Fibroblast of skin of left quadriceps (primary cell): ENCODE measurements around the gene UNC93B1.
A peak's percentile ranks its signal among the peaks of the same experiment; 100 is the strongest.

Source experiments
- DNase-seq, 2 experiments: peaks; one replicate each; pipeline ENCODE4 v3.0.0-alpha.2; 2013; ENCODE audit warnings: low read depth in 2 of 2

The UNC93B1 gene

DNA sequence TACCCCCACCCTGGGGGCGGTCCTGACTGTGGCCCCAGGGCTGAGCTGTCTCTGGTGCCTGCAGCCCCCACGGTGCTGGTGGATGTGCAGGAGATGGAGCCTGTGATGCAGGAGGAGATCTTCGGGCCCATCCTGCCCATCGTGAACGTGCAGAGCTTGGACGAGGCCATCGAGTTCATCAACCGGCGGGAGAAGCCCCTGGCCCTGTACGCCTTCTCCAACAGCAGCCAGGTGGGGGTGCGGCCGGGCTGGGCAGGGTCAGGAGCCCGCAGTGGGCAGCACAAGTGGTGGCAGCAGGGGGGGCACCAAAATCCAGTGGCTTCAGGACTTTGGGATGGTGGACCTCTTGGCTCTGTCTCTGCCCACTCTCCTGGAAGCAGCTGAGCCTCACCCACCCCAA lies 18.6 kb upstream of the UNC93B1 start:
- no peak for DNase-seq

DNA sequence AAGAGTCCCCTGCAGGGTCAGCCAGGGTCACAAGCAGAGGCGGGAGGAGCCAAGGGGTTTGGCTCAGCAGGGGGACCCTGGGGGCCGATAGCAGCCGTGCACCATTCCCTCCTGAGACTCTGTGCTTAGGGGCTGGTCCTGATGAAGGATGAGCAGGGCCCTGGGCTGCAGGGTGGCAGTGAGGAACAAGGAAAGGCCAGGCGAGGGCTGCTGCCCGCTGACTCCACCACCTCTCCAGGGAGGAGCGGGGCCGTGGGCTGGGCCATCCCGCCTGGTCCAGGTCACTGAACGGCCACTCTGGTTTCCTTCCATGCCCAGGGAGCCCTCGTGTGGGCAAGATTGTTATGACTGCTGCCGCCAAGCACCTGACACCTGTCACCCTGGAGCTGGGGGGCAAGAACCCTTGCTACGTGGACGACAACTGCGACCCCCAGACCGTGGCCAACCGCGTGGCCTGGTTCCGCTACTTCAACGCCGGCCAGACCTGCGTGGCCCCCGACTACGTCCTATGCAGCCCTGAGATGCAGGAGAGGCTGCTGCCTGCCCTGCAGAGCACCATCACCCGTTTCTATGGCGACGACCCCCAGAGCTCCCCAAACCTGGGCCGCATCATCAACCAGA lies 17.4 kb upstream of the UNC93B1 start:
- DNase-seq = no peak

DNA sequence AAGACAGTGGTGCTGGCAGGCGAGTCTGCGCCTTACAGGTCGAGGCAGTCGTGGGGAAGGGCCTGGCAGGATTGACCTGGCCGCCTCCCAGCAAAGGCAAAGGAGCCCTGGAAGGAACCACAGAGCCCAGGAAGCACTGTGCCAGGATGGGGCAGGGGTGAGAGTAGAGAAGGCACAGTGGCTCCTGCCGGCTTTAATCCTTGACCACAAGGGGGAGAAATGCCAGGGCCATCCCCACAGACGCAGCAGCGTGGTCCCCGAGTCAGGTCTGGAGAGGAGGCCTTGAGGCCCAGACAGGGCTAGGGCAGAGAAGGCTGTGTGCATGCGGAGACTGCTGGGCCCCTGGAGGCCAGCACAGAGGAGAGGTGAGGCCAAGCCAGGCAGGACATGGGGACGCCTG lies 16.7 kb upstream of the UNC93B1 start:
- DNase-seq = no peak

DNA sequence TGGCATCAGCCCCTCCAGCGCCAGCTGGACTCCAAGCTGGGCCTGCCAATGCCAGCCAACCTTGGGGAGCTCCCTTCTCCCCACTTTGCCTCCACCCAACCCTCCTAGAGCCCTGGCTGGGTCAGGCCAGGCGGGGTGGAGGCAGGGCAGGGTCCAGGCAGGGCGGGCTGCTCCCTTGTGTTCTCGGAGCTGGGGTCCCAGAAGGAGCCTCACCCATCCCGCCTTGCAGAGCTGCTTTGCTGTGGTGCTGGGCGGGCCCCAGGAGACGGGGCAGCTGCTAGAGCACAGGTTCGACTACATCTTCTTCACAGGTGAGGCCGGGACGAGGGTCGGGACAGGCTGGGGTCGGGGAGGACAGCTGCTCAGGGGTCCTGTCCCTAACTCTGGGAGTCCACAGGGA lies 15.6 kb upstream of the UNC93B1 start:
- no peak for DNase-seq

DNA sequence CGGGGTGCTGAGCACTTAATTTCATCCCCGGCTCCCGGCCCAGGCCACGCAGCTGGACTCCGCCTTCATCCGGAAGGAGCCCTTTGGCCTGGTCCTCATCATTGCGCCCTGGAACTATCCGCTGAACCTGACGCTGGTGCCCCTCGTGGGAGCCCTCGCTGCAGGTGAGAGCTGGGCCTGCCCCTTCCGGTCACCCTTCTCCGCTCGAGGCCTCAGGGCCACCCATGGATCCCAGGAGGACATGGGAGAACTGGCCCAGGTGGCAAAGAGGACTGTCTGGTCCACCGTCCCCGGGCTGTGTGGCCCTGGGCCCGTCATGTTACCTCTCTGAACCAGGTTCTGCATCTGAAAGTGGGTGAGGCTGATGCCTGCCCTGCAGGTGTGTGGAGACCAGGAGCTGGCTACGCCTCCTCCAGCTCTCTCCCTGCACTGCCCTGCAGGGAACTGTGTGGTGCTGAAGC lies 14.9 kb upstream of the UNC93B1 start:
- DNase-seq = no peak

DNA sequence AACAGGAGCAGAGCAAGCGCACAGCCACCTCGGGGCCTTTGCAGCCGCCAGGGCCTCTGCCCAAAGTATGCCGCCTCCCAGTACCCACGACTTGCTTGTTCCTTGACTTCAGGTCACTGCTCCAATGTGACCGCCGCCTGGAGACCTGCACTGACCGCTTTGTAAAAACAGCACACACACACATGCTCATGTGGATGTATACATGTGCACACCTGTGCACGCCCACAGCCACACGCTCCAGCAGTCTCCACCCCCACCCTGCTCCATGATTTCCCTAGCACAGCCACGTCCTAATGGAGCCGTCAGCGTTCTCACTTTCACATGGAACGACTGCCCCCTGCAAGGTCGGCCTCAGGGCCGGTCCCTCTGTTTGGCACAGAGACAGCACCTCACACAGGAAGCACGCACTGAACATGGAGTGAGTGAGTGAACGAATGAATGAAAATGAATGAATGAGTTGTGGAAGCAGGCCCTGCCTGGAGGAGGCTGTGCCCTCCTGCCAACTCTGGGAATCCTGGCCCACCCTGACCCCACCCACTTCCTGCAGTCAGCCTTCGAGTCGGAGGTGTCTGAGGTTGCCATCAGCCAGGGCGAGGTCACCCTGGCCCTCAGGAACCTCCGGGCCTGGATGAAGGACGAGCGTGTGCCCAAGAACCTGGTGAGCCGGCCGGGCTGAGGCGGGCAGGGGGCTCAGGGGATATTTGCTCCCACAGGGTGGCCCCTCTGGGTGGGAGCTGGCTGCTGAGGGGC lies 14.3 kb upstream of the UNC93B1 start:
- no peak for DNase-seq

DNA sequence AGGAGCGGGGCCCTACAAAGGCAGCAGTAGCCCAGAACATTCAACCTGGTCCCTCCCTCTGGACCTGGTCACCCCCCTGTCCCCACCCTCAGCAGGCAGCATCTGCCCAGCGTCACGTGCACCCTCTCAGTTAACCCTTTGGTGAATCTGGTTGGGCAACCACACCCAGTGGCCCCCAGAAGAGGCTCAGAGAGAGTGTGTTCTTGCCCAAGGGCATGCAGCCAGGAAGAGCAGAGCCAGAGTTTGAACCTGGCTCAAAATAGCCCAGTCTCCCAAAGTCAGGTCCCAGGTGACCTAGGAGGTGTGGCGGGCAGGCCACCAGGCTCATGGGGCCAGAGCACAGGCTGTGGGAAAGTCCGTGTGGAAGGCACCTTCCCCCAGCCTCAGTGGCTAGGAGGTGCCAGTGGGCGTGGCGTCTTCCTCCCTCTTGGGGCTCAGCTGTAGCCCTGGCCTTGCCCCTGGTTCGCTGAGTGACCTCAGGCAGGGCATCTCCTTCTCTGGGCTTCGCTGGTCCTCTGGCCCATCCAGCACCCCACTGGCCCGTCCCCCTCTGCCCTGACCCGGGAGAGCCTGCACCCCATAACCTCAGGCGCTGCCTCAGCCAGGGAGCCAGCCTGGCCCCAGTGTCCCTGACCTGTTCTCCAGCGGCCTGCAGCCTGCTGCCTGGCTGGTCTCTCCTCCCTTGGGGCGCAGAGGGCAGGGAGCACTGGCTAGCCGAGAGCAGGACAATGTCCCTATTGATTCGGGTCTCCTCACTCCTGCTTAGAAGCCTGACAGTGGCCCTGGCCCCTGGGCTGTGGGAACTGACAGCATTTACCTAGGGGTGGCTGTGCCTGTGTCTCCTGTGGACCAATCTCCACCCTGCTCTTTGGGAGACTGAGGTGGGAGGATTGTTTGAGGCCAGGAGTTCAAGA lies 13.3 kb upstream of the UNC93B1 start:
- DNase-seq = no peak

DNA sequence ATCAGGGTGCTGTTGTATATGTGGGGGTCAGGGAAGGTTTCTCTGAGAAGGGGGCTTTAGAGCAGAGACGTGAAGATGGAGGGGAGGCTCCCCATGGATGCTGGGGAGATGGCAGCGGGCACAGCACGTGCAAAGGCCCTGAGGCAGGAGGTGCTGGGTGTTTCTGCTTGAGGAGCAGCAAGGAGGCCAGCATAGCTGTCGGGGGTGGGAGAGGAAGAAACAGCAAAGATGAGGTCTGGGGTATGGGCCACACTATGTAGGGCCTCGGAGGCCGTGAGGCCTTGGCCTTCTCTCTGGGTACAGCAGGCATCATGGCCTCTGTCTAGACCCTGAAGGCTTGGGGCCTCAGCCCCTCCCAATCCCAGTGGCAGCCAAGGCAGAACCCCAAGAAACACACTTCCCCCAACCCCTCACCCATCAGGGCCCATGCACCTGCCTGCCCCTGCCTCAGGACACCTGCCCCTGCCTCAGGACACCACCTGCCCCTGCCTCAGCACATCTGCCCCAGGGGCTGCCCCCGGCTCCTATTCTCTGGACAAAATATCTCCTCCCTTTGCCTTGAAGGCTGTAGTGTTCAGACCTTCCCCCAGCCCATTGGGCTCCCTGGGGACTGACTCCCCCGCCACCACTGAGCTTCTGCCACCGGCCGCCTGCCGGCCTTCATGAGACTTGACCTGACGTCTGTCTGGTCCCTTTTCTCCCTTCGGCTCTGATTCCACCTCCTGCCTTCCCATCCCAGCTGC lies 12.4 kb upstream of the UNC93B1 start:
- DNase-seq = no peak

DNA sequence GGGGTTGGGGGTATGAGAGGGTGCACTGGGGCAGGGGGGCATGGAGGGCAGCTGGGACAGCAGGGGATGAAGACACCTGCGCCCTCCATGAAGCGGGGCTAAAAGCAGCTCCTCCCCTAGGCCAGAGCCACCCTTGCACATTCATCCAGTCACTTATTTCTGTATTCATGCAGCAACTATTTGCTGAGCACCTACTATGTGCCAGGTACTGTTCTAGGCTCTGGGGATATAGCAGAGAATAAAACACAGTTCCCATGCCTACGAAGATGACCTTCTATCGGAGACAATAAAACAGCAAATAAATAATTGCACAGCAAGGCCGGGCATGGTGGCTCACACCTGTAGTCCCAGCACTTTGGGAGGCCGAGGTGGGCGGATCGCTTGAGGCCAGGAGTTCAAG lies 11.6 kb upstream of the UNC93B1 start:
- no peak for DNase-seq

DNA sequence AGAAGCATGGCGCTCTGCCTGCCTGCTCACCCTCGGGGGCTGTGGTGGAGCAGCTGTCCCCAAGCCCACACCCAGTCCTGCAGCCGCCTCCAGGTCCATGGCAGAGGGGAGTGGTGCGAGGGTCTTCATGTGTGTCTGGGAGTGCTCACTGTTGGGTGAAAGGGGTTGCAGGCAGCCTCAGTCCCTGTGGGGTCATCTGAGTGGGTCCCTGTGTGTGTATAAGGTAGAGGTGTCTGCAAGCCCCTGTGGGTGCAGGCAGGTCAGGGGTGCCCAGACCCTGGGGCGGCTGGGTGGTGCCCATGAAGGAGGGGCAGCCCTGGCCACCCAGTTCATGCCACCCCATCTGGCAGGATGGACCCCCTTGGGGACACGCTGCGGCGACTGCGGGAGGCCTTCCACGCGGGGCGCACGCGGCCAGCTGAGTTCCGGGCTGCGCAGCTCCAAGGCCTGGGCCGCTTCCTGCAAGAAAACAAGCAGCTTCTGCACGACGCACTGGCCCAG lies 11.1 kb upstream of the UNC93B1 start:
- no peak for DNase-seq

DNA sequence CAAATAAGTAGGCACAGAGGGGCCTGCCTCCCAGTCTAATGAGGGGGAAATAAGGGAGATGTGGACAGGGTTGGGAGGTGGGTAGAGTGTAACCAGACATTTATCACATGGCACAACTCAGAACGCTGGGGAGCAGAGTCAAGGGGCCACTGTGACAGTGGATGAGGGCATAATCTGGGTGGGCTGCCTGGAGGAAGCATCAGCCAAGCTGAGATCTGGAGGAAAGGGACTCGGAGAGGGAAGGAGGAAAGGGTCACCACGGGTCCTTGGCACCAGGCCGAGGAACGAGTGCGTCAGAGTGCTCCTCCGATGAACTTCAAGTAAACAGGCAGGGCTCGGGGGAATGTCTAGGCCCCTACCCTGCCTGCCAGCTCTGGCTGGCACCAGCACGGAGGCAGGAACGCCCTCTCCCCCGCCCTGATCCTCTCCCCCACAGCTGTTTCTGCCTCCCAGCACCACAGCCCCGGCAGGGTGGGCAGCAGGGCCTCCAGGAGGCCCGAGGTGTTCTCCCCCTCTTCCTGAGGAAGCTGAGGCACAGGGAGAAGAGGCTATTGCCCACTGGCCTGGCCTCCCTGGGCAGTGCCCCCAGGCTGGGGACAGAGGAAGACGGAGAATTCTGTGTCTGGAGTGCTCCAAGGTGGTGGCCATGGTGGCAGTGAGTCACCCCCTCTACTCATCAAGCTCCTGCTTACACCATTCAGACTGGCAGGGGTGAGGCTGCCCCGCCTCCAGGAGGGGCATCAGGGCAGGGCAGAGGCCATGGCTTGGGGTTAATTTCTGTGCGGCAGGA lies 10.5 kb upstream of the UNC93B1 start:
- DNase-seq = no peak

DNA sequence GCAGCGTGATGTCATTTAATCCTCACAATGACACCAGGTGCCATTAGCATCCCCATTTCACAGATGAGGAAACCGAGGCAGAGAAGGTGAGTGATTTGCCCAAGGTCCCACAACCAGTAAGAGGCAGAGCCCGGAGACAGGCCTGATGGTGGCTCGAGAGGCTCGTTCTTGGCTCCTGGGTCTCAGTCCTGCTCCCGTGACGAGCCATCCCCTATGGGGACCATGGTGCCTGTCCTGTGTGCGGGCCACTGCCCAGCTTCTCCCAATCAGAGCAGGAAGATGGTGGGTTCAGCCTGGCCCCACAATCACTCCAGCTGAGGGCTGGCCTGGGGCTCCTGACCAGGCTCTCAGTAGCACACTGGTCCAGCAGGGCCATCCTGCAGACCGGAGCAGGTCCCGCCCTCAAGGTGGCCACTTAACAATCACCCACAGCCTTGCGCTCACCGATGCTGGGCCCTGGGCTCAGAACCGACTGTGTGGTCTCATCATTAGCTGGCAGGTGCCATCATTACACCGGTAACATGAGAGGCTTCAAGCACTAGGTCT lies 9.8 kb upstream of the UNC93B1 start:
- no peak for DNase-seq

DNA sequence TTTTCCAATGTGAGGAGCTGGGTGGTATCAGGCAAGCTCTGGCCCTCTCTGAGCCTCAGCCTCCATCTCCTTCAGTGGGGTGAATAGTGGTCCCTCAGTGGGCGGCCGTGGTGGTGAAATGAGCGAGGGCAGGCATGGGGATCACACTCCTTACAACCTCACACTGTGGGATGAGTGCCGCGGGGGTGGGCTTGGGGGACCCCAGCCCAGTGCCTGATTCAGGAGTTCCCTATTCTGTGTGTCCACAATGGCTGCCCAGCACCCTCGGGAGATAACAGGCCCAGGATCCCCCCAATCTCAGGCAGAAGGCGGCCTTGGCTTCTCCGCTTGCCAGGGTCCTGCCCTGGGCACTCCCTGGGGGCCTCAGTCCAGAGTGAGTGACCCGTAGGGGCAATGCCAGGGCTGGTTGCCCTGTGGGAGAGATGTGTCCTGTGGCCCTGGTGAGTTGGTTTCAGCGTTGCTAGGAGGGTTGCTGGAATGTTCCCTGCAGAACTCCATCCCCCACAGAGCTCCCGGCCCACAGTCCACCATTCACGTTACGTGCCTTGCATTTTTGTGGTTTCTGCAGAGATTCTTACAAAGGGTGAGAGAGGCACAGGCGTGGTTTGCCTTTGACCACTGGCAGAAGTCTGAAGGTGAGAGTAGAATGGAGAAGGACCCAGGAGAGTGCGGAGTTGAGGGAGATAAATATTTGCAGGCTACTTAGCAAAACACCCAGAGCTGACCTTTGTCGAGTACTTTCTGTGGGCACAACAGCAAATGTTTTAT lies 9.1 kb upstream of the UNC93B1 start:
- peak; percentile 85 to 87 for DNase-seq

DNA sequence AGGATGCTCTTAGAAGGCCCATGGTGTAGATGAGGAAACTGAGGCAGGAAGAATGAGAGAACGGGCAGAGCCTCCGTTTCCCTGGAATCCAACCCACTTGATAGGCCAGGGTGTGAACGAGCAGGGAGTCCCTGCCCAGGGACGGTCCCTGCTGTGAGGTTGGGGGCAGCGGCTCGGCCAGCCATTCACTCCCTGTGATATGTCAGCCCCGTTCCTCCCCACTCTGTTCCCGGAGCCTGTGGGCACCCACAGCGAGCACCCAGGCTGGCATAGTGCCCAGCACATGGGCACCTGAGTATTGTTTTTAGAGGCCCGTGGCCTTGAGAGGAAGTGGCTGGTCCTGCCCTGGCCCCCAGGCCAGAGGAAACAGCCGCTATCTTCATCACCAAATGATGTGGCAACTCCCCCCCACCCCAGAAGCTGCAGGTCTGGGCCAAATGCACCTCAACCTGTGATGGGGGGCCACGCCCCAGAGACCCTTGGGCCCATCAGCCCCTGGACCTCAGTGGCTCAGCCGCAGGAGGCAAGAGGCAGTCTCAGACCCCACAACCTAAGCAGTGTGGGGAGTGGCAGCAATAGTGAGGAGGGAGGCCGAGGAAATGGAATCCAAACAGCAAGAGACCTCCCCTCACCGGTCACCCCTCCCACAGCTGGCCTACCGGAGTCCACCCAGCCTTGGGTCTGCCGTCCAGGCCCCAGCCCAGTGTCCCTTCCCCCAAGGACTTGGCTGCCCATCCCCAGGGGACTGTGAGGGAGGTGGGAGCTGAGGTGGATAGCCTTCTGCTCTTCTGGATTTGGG lies 8.3 kb upstream of the UNC93B1 start:
- DNase-seq = no peak

DNA sequence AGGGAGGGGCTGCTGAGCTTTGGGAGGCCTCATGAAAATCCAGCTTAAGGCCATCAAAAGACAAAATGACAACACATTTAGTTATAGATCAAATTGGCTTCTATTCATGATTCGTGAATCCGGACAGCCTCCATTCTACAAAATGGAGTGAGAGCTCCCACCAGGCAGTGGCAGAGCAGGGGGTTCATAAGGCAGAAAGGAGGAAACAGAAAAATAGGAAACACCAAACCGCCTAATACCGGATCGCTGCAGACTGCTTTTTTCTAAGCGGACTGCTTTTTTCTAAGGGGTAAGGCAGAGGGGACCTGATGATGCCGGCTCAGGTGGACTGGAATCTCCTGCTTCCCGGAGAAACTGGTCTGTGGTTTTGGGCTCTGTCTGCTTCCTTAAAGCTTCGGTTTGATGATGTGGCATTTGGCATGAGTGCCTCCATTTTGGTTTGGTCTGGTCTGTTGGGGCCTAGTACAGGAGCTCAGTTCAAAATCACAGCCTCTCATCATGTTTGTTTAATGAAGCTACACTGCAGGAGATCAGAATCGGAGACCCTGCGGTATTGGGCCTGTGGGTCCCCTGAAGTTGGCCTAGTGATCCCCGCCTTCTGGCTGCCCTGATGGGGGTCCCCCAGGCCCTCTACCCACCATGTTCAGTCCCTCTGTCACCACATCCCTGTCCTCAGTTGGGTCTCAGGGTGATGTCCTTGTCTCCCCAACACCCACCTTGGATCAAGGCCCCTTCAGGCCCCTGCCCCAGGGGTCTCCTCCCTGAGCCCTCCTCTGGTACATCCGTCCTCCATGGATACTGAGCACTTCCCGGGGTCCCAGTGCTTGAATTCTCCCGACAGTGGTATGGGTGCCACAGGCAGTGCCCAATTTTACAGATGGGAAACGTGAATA lies 7.4 kb upstream of the UNC93B1 start:
- no peak for DNase-seq

DNA sequence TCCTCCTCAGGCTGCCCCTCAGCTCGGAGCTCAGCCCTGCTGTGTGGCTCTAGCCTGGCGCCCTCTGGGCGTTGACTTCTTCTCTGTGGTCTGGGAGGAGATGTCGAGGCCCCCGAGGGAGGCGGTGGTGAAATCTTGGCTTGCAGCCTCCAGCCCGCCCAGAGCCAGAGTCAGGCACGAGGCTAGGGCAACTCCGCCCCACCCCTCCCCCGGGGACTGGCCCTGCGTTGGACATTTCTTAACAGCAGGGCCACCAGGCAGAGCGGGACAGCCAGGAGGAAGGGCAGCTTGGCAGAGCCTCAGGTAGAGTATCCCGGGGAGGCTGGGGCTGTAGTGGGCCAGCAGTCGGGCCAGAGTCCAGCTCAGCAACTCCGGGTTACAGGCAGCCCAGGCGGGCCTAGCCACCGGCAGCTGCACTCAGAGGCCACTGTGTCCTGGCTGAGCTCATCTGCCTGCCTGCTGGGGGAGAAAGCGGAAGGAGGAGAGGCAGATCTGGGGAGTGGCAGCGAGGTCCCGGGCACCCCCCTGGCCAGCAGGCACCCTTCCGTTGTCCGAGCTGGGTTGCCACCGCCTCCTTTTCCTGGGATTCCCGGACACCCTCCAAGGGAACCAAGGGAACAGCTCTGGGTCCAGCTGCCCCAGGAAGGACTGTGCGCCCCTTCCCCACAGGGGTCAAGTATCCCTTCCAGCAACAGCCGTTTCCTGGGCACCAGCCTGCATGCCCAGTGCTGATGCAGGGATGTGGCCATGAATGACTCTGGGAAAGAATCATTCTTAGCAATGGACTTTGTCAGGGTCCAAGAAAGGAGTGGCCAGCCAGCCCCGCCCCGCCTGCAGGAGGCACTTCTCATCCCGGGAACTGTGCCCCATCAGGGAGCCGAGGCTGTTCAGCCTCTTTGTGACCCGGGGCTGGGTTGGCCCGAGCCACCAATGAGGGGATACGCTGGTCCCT lies 6.5 kb upstream of the UNC93B1 start, which contains the start of gene ALDH3B1:
ALDH3B1 (plus strand) TSS at position 238 of the 952 bp plus-strand sequence. CDS start 4,971 bp downstream, outside the sequence.
- no peak for DNase-seq
